ENCODE data around the gene FAM163B. TPM values are rescaled to one million over a fixed set of nuclear protein-coding genes. Genes with fewer than 3 reads are reported as not detected.
A peak's percentile ranks its signal among the peaks of the same experiment; 100 is the strongest.

The FAM163B gene
- total RNA-seq: not detected

GRCh38 chr9:133609311-133610098 is at the start of gene FAM163B:
Gene FAM163B, minus strand, starts transcription at chr9:133609389. Its CDS starts 29,166 bp downstream, at chr9:133580223.
- H3K4me3 ChIP-seq (replicated peaks in 1 of 3): no peak within 1 kb of the TSS
- peak; percentile 32 to 45 for DNase-seq
- TF ChIP-seq CTCF (IDR thresholded peaks at IDR 0.05) (no peak), POLR2A (IDR thresholded peaks at IDR 0.05) (no peak)
- H3K27me3 ChIP-seq: no peaks in the 10 kb centered on the region
- WGBS, 2 donors: 30 to 42% methylated on average over 10 to 17 of the region's 61 CpGs
- H3K4me1 ChIP-seq: peaks cover 0 to 3% of the 10 kb centered on the region in 2 donors
- no peaks in the 10 kb centered on the region for H3K9me3 ChIP-seq
- no peaks in the 10 kb centered on the region for H3K36me3 ChIP-seq
- intact Hi-C loops (cut with DNase I): no loop called here
- no peak within 1 kb of the TSS for H3K27ac ChIP-seq

GRCh38 chr9:133657120-133657661 is 48.0 kb upstream of the FAM163B start:
- DNase-seq: peak; percentile 75 to 78
- Histone ChIP-seq H3K4me3 (replicated peaks in 1 of 3) (no peak overlapping the region), H3K9me3 (no peaks in the 10 kb centered on the region), H3K27ac (peak overlapping the region in 2 of 3 donors; percentile 24 to 50), H3K36me3 (no peaks in the 10 kb centered on the region), H3K27me3 (no peaks in the 10 kb centered on the region), H3K4me1 (peaks cover 26 to 37% of the 10 kb centered on the region in 2 donors)
- TF ChIP-seq CTCF (IDR thresholded peaks at IDR 0.05) (peak in 5 of 6 experiments; percentile 69 to 97 (median 92)), POLR2A (IDR thresholded peaks at IDR 0.05) (no peak)
- 36 to 55% methylated on average over 13 of the region's 13 CpGs for WGBS, 2 donors
- intact Hi-C loops (cut with DNase I): loop anchor here (5.0 kb wide), 1 partner anchor 90 kb away; no protein-coding TSS in a partner anchor

GRCh38 chr9:133656211-133657119 is 47.3 kb upstream of the FAM163B start:
- Histone ChIP-seq H3K9me3 (no peaks in the 10 kb centered on the region), H3K4me3 (replicated peaks in 1 of 3) (no peak overlapping the region), H3K27me3 (no peaks in the 10 kb centered on the region), H3K4me1 (peaks cover 26 to 37% of the 10 kb centered on the region in 2 donors), H3K27ac (peak overlapping the region in 1 of 3 donors; percentile 24), H3K36me3 (no peaks in the 10 kb centered on the region)
- DNase-seq: peak; percentile 86 to 91
- TF ChIP-seq CTCF (IDR thresholded peaks at IDR 0.05) (peak in 3 of 6 experiments; percentile 5 to 29 (median 10)), POLR2A (IDR thresholded peaks at IDR 0.05) (no peak)
- WGBS, 2 donors: 25 to 55% methylated on average over 11 to 34 of the region's 36 CpGs
- intact Hi-C loops (cut with DNase I): loop anchor here (5.0 kb wide), 1 partner anchor 89 kb away; no protein-coding TSS in a partner anchor

GRCh38 chr9:133655701-133656100 is 46.5 kb upstream of the FAM163B start:
- H3K36me3 ChIP-seq: no peaks in the 10 kb centered on the region
- WGBS, 2 donors: 79% methylated on average over 14 of the region's 14 CpGs; no CpG with 5 or more reads in 1 of the 2 donors
- no peak overlapping the region for H3K27ac ChIP-seq
- H3K9me3 ChIP-seq: no peaks in the 10 kb centered on the region
- intact Hi-C loops (cut with DNase I): loop anchor here (5.0 kb wide), 1 partner anchor 88 kb away; no protein-coding TSS in a partner anchor
- TF ChIP-seq POLR2A (IDR thresholded peaks at IDR 0.05): no peak
- H3K27me3 ChIP-seq: no peaks in the 10 kb centered on the region
- no peak for DNase-seq
- H3K4me1 ChIP-seq: peaks cover 26 to 37% of the 10 kb centered on the region in 2 donors
- no peak overlapping the region for H3K4me3 ChIP-seq (replicated peaks in 1 of 3)

Measured in thyroid gland (tissue), 4 donors.